Cardiac fibroblast (primary cell): ENCODE data around the gene GGA3.
"Not testable (repeated sequence)": the region's sequence is repeated elsewhere in the genome, so short reads cannot be mapped to it uniquely, and the experiment has no call there.

Experiments
- DNase-seq, 2 donors: peaks; one replicate each; pipeline versions ENCODE4 v3.0.0 to v3.0.0-alpha.2; 2010; ENCODE audit warnings: low read depth in 2 of 2
- H3K4me3 ChIP-seq, 2 donors: replicated peaks in 1 of 2; 1 replicate in 1 of 2; 2 replicates in 1 of 2; pipeline ENCODE4 v1.5.1; 2011; ENCODE audit warnings: low read depth in 2 of 2, low read length in 2 of 2, mild to moderate bottlenecking in 2 of 2, moderate library complexity in 1 of 2
- TF ChIP-seq, protein P1 (sequence below): IDR thresholded peaks from one replicate; pipeline ENCODE4 v1.5.1; 2011; ENCODE audit warnings: low read depth, mild to moderate bottlenecking, low read length, inconsistent platforms

GGA3 gene

DNA sequence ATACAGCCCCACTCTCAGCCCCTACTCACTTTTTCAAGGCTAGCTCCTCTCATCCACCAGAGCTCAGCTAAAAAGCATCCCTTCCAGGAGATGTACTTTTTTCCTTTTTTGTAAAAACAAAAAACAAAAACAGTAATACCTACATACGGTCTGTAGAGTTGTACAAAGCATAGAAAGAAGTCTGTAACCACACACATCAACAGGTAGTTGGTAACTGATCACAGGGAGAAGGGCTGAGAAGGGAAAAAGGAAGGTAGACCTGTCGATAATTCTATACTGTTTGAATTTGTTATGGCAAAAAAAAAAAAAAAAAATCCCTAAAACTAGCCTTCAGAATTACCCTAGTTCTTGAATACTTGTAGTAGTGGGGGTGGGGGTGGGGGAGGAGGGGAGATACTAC, 27.0 kb upstream of the GGA3 start:
- TF ChIP-seq, protein P1, sequence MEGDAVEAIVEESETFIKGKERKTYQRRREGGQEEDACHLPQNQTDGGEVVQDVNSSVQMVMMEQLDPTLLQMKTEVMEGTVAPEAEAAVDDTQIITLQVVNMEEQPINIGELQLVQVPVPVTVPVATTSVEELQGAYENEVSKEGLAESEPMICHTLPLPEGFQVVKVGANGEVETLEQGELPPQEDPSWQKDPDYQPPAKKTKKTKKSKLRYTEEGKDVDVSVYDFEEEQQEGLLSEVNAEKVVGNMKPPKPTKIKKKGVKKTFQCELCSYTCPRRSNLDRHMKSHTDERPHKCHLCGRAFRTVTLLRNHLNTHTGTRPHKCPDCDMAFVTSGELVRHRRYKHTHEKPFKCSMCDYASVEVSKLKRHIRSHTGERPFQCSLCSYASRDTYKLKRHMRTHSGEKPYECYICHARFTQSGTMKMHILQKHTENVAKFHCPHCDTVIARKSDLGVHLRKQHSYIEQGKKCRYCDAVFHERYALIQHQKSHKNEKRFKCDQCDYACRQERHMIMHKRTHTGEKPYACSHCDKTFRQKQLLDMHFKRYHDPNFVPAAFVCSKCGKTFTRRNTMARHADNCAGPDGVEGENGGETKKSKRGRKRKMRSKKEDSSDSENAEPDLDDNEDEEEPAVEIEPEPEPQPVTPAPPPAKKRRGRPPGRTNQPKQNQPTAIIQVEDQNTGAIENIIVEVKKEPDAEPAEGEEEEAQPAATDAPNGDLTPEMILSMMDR: no peak
- no peak for DNase-seq
- H3K4me3 ChIP-seq: peak overlapping the region; percentile 89 to 92

DNA sequence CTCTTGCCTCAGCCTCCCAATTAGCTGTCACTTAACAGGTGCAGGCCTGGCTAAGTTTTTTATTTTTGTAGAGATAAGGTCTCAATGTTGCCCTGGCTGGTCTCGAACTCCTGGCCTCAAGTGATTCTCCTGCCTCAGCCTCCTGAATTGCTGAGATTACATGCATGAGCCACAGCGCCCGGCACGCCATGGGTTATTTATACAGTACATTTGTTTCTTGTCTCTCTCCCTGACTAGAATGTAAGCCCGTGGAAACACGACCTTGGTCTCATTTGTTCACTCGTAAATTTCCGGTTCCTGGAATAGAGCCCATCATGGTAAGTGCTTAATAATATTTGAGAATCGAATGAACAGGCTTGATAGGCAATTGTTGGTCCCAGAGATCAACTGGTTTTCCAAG, 25.8 kb upstream of the GGA3 start:
- no peak for DNase-seq
- no peak overlapping the region for H3K4me3 ChIP-seq
- TF ChIP-seq, protein P1: no peak

DNA sequence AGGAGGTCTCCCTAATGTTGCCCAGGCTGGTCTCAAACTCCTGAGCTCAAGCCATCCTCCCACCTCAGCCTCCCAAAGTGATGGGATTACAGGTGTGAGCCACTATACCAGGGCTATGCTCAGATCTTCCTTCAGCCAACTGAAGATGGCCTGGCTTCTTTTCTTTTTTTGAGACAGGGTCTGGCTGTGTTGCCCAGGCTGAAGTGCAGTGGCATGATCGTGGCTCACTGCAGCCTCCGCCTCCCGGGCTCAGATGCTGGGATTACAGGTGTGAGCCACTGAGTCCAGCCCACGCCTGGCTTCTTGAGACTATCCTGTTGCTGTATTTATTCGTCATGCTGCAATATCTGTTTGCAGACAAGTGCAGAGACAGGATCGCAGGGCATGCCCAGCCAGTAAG, 23.7 kb upstream of the GGA3 start:
- H3K4me3 ChIP-seq: no peak overlapping the region
- DNase-seq: no peak
- TF ChIP-seq, protein P1: no peak

DNA sequence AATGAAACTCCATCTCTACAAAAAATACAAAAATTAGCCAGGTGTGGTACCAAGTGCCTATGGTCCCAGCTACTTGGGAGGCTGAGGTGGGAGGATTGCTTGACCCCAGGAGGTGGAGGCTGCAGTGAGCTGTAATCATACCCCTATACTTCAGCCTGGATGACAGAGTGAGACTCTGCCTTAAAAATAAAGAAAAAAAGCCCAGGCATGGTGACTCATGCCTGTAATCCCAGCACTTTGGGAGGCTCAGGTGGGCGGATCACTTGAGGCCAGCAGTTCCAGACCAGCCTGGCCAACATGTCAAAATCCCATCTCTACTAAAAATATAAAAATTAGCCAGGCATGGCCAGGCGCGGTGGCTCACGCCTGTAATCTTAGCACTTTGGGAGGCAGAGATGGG, 18.8 kb upstream of the GGA3 start:
- peak in 1 of 2 donors; percentile 10 for DNase-seq
- not testable (repeated sequence) for H3K4me3 ChIP-seq

DNA sequence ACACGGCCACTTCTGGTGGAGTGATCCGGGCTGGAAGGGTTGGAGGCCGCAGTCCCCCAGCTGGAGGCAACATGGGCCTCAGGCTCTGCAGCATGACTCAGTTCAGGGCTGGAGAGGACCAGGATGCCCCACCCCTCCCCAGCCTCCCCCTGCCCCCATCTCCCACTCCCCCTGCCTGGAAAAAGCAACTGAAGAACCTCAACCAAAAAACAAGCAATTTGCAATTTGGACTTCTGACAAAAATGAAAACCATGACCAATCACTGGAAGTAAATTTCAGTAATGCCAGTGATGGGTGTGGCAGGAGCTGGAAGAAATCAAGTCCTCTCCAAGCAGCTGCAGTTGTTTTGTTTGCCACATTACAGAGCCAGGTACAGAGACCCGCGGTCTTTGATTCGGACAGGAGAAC, 16.3 kb upstream of the GGA3 start:
- TF ChIP-seq, protein P1: no peak
- H3K4me3 ChIP-seq: no peak overlapping the region
- peak; percentile 30 to 56 for DNase-seq

DNA sequence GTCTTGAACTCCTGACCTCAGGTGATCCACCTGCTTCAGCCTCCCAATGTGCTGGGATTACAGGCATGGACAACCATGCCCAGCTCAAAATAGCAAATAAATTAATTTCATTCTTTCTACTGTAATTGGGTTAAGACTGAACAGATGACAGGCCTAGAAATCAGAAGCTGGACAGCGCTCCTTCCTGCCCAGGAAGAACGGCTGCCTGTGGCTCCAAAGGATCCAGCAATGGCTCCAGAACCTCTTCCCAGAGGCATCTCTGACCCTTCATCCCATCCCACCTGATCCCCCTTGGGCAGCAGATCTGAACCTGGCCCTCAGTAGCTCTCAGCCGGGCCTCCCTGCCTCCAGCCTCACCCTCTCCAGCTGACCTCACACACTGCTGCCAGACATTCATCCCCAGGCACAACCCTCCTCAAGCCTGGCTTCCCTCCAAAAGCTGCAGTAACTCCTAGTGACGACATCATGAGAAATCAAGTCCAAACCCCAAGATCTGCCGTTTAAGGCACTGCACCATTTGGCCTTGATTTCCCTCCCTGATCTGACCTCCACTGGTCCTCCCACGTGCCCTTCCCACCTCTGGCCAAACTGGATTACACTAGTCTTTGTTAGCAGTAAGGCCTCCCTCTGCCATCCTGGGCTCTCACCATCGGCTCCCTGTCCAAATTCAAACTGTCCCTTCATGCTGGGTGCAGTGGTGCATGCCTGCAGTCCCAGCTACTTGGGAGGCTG, 12.7 kb upstream of the GGA3 start:
- peak; percentile 78 to 87 for DNase-seq
- no peak overlapping the region for H3K4me3 ChIP-seq
- TF ChIP-seq, protein P1: no peak

DNA sequence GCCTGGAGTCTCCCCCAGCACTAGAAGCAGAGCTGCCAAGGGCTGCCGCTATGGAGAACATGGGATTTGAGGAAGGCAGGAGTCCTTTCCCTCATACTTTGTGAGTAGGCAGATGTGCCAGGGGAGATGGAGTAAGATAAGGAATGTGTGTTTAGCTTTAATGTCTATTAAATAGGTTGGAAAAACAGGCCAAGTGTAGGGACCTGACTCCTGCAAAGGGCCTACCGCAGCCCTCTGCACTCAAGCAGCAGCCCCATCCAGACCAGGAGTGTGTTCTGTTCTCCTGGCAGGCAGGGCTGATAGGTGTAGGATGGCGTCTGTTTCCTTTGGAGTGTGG, 11.4 kb upstream of the GGA3 start:
- TF ChIP-seq, protein P1: no peak
- peak in 1 of 2 donors; percentile 60 for DNase-seq
- H3K4me3 ChIP-seq: no peak overlapping the region
